GM21528 (cell line): Measurements from ENCODE around the gene KIF3A.

Source experiments
- ATAC-seq: cut with Tn5 transposase; IDR thresholded peaks from one replicate; pipeline ENCODE4 v1.9.1; 2021; ENCODE audit warnings: mild to moderate bottlenecking, moderate library complexity; ENCODE audit not compliant: unreplicated experiment, low FRiP score

Gene KIF3A

DNA sequence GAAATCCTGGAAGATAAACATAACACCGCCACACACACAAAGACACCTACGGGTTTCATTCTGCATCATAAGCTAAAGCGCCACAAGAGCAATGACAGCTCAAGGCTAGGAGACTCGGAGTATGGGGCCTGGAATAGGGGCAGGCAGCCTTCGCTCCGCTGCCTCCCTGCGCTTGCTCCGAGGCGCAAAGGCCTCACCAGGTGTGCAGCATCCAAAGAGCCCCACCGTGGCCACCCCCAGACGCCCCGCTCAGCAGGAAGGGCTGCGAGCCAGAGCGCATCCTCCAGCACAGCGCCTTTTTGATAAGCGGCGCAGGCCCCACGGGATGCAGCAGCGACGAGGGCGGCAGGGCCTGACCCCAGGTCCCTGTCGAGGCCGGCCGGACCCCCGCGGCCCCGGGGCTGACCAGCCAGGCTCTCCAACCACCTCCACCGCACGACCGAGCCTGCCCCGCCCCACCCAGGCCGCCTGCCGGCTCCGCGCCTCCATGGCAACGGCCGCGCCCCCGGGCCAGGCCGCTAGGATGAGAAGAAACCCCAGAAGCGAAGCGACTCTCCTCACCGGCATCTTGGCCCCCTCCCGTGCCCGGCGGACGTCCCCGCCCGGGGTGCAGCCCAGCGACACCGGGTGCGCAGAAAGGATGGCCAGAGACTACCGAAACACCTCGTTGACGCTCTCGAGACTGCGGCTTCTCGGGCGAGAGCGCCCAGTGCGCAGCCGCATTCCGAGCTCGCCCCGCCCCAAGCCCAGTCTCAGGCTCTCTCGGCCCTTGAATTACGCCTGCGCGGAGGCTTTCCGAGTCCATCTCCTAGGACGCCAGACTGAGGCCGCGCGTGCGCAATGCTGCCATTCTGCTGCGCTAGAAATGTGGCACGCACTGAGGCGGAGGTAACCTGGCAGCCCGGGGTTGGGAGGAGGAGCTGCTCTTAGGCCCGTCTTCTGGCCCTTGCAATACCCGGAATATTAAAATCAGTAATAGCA, at the start of gene KIF3A:
TSS of gene KIF3A (minus strand) at position 694 of the 981 bp plus-strand sequence. CDS start at position 567, 127 bp downstream.
- ATAC-seq: peak; percentile 92

DNA sequence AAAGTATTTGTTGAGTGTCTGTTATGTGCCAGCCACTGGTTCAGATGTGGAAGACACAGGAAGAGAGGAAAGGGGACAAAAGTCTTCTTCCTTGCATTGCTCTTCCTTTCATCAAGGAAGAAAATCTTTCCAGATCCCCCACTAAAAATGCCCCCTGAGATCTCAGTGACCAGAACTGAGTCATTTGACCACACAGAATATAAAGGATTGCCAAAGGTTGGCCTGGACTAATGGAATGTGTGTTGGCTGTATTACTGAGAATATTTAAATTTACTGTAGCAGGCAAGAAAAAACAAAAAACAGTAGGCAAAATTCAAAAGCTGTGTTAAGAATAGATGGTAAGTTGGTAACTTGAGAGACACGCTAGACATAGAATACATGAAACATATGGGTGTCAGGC, 49.7 kb upstream of the KIF3A start:
- no peak for ATAC-seq

- no peak for ATAC-seq
Measured at GRCh38 chr5:132785864-132786263, 48.5 kb upstream of the KIF3A start.

- no peak for ATAC-seq
Measured at GRCh38 chr5:132785365-132785764, 48.0 kb upstream of the KIF3A start.

- no peak for ATAC-seq
Measured at GRCh38 chr5:132782101-132782500, 44.8 kb upstream of the KIF3A start.

DNA sequence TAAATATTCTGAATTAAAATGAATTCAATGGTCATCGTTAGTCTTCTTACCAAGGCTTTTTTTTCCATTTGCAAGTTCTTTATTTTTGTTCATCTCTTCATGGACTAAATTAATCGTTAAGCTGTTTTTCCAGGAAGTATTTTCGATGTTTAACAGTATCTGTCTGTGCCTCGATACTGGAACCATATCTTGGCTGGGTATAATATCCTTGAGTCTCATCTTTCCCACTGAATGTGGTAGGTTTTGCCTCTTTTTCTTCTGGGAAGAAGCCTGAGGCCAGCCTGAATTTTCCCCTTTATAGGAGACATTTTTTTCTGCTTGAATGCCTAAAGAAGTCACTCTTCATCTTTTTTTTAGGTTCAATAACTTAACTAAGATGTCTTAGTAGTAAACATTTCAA, 43.7 kb upstream of the KIF3A start:
- no peak for ATAC-seq

GRCh38 chr5:132780577-132780976, 43.2 kb upstream of the KIF3A start:
- no peak for ATAC-seq

GRCh38 chr5:132779961-132780360, 42.6 kb upstream of the KIF3A start:
- ATAC-seq: no peak

DNA sequence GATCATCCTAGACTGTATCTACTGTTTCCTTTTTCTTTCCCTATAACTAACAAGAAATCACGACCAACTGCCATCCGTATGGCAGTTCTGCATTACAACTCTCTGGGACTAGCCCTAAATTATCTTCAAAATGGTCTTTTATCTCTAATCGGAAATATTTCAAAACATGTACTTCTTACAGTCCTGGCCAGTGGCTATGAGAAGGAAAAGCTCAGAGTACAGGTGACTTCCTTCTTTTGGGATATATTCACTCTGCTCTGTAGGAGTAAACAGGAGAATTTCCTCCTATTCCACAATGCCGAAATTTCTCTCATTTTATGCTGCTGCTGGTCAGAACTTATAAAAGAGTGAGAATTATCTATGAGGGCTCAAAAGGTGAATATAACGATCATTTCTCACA, 41.5 kb upstream of the KIF3A start:
- no peak for ATAC-seq

- no peak for ATAC-seq
Measured at GRCh38 chr5:132778129-132778528, 40.8 kb upstream of the KIF3A start.

DNA sequence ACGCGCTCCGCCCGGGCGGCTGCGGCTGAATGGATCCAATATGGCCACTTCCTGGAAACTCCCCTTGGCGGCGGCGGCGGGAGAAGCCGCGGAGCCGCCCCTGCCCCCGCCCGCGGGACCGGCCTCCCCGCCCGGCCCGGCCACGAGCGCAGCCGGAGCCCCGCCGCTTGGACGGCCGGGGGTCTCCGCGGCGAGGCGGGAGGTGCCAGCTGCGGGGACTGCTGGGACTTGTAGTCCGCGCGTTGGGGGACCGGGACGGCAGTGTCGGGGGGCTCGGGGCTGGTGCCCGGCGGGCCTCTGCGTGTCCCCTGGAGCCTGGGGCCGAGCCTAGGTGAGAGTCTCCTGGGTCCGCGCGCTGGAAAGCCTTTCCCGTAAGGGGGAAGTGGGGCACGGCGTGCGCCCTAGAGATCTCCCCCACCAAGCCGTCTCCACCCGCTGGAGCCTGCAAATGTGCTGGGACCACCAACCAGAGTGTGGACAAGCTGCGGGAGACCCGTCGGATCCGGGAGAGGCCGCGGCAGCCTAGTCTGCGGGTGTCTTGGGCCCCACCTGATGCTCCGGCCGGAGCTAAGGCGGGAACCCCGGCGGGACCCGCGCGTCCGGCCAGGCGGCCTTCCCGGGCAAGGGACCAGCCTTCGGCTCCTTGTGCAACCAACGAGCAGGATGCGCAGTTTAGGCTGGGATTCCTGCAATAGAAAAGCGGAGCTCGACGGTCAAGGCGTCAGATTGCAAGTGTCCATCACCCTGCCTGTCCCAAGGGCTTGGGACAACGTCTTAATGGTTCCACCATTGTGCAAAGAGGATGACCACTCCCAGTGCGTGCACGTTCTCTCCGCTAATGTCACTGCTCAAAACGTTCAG, 40.1 kb upstream of the KIF3A start, which contains the start of gene SEPTIN8:
TSS of gene SEPTIN8 (minus strand) at position 31 of the 861 bp plus-strand sequence. CDS start 102 bp downstream, outside the sequence.
- ATAC-seq: peak; percentile 62

DNA sequence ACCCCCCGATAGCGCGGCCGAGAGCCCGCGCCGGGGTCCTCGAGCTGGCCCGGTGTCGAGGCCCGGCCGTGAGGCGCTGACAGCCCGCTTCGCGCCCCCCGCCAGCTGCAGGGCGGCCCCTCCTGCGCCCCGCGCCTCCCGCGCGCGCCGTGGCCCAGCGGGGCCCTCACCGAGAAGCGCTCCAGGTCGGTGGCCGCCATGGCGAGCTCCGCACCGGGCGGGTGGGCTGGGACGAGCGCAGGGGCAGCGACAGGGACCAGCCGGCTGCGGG, 39.5 kb upstream of the KIF3A start:
- no peak for ATAC-seq

GRCh38 chr5:132776131-132776937, 39.0 kb upstream of the KIF3A start:
- ATAC-seq: peak; percentile 20

DNA sequence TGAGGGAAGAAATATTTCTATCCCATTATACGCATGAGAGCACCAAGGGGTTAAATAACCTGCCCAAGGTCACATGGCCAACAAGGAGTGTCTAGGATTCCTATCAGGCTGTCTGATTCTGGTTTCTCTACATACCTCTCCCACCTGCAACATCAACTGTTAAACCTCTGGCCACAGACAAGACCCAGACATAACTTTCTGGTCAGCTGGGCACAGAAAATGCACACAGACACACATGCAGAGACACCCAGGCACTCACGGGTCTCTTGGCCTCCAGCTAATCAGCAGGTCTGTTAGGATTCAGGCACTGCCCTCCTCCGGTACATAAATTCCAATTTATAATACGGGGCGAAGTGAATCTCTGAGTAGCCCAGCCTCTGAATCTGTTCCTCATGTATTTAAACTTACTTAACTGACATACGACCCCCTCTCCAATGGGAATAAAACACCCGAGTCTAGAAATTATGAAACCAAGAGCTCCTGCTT, 38.2 kb upstream of the KIF3A start:
- no peak for ATAC-seq

- no peak for ATAC-seq
Measured at GRCh38 chr5:132774896-132775295, 37.5 kb upstream of the KIF3A start.

GRCh38 chr5:132774406-132774805, 37.1 kb upstream of the KIF3A start:
- ATAC-seq: no peak

GRCh38 chr5:132773601-132774355, 36.4 kb upstream of the KIF3A start:
- ATAC-seq: no peak

- no peak for ATAC-seq
Measured at GRCh38 chr5:132773114-132773513, 35.8 kb upstream of the KIF3A start.

DNA sequence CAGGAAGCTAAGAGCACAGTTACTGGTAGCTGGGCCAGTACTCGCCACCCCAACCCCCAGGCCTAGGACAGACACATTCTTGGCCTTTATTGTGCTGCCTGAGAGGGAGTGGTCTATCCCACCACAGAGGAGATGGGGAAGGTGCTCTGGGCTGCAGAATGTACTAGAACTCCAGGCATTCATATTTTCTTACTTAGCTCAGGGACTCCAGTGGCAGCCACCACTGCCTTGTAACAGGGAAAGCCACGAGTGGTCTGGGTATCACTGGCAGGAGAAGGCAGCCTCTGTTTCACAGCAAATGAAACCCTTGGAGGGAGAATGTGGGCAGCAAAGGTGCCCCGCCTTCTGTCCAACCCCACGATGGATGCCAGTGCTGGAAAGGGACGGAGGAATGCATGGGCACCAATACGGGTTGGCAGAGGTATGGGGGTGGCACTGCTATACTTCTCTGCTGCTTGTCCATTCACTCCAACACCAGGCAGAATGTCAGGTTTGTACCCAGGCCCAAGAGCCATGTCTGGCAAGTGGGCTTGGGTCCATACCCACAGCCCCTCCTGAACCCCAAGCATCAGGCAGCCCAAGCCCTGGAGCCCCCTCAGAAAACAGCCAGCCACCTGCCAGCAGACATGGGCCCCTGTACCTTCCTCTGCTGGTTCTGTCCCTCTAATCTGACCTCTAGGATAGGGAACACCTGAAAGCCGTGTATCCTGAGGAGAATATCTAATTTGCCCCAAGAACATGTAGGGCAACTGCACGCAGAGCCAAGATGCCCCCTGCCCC, 35.1 kb upstream of the KIF3A start:
- no peak for ATAC-seq
